GOT3 (cell line): Measurements from ENCODE around the gene IDUA.

ENCODE experiments used
- DNase-seq: peaks from one replicate; lab custom pipeline; 2025; ENCODE audit warnings: mixed read lengths; lab: John Stamatoyannopoulos, UW

Gene IDUA

DNA sequence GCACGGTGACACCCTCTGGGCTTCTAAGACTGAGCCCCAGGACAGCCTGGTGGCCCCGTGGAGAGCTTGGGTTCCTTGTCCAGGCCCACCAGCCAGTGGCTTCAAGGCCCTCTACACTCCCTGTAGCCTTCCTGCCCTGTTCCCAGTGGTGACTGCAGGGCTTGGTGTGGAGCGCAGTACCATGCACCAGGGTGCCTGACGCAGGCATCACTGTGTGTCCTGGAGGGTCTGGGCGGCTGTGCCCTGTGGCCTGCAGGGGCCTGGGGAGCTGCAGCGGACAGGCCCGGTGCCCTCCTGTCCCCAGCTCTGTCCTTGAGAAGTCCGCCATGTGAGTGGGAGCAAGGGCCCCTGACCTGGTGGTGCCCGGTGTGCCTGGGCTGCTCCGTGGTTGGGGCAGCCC, 28.9 kb downstream of the IDUA start:
- DNase-seq = no peak

DNA sequence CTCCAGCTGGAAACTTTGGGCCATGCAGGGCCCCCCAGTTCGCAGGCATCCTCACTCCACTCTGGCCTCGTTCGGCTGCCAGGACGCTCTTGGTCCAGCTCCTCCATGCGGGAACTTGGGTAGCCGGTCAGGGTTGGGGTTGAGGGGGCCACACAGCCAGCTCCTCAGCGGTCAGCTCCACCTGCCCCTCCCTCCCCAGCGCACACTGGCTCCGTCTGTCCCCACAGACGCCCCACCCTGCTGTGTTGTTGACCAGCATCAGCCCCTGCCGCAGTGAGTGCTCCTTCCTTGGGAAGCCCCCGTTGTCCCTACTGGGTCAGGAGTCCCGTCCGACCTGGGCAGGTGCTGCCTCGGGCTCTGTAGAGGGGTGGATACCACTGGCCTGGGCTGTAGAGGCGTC, 30.4 kb downstream of the IDUA start:
- no peak for DNase-seq

DNA sequence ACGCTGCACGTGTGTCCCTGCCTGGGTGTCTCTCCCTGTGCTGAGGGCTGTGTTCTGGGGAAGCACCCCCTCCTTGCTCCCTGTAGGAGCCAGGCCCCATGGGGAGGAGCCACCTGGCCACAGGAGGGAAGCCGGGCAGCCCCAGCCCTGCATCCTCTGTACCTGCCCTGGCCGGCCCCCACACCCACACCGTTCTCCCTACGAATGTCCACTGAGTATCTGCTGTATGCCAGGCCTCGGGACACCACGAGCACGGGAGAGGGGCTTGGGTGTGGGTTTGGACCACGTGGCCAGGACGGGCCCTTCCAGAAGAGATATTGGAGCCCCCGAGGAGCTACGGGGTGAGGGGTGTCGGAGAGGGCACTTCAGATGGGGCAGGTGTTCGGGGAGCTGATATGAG, 30.9 kb downstream of the IDUA start:
- no peak for DNase-seq

DNA sequence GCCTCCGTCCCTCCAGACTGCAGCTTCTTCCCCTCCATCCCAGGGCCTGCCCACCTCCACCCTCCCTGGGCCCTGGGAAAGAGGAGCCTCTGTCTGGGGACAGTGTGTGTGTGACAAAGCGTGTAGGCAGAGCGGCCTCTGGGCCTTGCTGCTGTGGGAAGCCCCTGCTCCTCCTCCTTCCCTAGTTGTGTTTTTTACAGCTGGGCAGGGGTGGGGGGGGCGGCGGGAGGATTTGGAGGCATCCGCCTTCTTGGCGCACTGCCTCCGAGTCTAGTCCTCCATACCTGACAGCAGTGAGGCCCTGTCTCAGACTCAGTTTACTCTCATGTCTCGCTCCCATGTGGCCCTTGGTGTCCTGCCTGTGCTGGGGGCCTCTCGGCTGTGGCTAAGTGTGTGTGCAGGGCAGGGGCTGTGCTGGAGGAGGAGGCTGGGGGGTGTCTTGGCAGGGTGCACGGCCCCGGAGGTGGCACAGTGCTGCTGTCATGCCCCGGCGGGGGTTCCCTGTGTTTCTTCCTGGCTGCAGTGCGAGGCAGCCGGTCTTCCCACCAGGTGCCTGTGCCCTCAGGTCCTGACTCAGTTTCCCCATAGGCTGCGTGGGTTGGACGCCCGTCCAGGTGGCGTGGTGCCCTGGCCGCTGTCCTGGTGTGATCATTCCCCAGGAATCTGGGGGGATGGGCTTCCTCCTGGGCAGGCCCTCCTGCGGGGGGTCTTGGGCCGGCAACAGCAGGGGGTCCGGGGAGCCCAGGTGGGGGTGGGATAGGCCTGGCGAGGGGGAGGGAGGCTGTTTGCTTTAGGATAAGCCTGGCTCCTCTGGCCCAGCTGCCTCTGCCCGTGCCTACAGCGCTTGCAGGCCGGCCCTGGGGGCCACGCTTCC, 31.5 kb downstream of the IDUA start:
- DNase-seq = no peak

DNA sequence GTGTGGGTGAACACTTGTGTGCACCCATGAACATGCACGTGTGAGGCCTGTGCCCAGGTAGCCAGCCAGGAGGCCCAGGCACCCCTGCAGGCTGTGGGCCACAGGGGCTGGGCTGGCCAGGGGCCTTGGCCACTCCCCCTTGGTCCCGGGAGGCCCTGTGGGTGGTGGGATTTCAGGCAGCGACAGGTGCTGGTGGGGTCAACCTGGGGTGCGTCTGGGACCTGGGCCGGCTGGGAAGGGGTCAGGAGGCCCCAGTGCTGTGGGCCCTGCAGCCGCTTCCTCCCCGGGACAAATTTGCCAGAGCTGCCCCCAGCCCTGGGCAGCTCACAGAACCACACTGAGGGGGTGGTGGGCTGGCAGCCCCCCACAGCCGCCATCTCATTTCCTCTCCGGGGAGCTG, 32.5 kb downstream of the IDUA start:
- no peak for DNase-seq

DNA sequence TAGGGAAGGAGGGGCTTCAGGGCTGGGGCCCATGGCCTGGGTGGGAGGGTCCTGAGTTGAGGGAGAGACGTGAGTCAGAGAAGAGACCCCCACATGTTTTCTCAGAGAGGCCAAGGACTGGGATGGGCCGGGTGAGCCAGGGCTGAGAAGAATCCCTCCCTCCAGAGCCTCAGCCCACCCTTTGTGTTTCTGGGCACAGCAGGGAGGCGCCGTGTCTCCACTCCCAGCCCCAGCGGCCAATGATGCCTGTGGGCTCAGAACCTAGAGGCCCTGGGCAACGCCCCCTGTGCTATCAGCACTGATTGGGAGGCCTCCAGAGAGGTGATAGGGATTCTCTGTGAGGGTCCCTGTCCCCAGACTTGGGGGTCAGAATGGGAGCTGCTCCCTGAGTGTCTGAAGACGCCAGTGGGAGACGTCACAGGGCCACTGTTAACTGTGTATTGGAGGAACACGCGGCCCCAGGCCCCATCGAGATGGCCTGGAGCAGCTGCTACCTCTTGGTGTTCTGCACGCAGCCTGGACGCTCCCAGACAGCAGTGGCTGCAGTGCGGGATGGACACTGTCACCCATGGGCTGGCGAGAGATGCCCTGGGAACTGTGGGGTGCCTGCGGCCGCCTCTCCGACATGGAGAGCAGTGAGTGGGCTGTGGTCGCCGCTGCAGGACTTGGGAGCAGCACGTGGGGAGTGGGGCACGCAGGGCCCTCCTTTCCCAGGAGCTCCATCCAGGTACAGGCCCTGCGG, 33.1 kb downstream of the IDUA start:
- DNase-seq = no peak

DNA sequence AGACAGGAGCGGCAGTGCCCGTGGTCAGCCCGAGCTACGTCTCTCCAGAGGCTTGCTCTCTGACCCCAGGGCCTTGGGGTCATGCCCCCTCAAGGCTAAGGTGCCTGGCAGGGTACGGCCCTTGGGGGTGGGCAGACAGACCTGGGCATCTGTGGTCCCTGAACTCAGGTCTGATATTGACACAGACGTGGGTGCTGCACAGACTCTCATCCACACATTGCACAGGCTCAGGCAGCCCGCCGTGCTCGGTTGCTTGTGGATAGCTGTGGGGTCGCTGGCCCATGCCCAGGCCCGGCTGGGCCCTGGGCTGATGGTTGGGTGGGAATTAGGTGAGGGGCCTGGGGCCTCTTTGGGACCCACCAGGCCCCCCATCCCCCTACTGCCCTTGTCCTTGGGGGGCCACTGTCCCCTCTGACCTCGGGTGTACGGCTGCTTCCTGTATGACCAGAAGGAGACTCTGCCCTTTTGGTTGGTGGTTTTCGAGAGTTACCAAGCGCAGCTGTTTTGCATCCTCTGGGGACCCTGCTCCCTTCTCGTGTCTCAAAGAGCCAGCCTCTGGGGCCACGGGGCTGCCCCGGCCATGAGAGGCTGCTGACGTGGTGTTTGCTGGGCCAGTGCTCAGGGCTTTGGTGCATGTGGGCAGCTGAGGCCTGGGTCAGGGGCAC, 34.7 kb downstream of the IDUA start:
- no peak for DNase-seq

DNA sequence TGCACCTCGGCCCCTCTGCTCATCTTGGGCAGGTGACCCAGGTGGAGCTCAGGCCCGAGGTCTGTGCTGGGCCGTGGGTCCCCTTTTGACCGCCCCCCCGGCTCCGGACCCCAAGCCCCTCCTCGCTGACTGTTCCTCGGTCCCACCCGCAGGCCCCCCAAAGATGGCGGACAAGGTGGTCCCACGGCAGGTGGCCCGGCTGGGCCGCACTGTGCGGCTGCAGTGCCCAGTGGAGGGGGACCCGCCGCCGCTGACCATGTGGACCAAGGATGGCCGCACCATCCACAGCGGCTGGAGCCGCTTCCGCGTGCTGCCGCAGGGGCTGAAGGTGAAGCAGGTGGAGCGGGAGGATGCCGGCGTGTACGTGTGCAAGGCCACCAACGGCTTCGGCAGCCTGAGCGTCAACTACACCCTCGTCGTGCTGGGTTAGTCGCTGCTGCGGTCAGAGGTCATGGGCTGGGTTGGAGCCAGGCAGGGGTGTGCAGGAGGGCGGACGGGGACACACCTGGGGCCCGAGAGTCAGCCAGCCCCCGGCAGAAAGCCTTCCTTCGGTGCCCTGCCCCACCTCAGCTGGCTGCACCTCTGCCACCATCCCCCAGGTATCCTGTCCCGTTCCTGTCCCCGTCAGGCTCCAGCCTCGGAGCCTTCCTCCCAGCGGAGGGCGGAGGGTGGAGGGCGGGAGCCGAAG, 35.4 kb downstream of the IDUA start:
- DNase-seq = no peak

DNA sequence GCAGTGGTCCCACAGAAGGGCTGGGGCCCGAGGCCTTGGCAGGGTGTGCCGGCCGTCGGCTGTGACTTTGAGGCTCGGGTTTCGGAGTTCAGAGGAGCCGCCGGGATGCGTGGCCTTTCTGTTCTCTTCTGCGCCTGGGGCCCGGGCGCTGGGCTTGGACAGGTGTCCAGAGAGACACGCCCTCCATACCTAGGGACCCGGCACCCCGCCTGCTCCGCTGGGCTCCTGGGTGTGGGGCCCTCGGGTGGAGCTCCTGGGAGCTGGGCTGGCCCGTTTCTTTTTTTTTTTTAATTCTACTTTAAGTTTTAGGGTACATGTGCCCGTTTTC, 35.9 kb downstream of the IDUA start:
- DNase-seq = no peak

DNA sequence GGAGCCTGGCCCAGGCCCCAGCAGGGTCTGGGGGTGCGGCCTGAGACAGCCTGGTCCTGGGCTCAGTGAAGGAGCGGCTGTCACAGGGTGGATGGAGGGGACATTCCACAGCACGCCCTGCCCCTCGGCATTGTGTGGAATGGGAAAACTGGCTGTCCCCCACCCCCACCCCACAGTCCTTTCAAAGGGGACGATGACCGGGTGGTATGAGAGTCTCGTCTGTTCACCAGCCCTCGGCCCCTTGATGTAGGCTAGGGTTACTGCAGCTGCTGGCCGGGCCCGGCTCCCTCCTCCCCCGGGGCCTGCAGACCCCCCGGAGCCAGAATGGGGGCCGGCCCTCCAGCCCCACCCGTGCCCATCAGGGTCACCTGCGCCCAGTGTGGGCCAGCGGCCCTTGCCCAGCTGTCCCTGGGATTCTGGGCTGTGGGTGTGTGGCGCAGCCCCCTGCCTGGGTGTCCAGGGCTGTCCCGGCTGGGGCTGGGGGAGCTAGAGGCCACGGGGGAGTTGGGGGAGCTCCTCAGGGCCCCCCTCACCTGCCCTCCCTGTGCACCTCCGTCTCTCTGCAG, 36.3 kb downstream of the IDUA start:
- no peak for DNase-seq

DNA sequence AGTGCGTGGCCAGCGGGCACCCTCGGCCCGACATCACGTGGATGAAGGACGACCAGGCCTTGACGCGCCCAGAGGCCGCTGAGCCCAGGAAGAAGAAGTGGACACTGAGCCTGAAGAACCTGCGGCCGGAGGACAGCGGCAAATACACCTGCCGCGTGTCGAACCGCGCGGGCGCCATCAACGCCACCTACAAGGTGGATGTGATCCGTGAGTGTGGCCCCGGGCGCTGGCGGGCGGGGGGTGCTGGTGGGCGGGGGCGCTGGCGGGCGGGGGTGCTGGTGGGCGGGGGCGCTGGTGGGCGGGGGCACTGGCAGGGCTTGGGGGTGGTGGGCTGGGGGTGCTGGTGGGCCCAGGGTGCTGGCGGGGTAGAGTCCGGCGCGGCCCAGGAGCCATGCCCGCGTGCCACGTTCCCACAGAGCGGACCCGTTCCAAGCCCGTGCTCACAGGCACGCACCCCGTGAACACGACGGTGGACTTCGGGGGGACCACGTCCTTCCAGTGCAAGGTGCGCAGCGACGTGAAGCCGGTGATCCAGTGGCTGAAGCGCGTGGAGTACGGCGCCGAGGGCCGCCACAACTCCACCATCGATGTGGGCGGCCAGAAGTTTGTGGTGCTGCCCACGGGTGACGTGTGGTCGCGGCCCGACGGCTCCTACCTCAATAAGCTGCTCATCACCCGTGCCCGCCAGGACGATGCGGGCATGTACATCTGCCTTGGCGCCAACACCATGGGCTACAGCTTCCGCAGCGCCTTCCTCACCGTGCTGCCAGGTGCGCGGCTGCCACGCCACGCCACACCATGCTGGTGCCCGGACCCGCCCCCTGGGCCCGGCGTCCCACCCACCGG, 37.3 kb downstream of the IDUA start:
- no peak for DNase-seq

DNA sequence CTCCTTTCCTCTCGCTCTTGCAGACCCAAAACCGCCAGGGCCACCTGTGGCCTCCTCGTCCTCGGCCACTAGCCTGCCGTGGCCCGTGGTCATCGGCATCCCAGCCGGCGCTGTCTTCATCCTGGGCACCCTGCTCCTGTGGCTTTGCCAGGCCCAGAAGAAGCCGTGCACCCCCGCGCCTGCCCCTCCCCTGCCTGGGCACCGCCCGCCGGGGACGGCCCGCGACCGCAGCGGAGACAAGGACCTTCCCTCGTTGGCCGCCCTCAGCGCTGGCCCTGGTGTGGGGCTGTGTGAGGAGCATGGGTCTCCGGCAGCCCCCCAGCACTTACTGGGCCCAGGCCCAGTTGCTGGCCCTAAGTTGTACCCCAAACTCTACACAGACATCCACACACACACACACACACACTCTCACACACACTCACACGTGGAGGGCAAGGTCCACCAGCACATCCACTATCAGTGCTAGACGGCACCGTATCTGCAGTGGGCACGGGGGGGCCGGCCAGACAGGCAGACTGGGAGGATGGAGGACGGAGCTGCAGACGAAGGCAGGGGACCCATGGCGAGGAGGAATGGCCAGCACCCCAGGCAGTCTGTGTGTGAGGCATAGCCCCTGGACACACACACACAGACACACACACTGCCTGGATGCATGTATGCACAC, 38.2 kb downstream of the IDUA start:
- DNase-seq = no peak

DNA sequence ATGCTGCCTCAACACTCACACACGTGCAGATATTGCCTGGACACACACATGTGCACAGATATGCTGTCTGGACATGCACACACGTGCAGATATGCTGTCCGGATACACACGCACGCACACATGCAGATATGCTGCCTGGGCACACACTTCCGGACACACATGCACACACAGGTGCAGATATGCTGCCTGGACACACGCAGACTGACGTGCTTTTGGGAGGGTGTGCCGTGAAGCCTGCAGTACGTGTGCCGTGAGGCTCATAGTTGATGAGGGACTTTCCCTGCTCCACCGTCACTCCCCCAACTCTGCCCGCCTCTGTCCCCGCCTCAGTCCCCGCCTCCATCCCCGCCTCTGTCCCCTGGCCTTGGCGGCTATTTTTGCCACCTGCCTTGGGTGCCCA, 39.3 kb downstream of the IDUA start:
- DNase-seq = no peak

DNA sequence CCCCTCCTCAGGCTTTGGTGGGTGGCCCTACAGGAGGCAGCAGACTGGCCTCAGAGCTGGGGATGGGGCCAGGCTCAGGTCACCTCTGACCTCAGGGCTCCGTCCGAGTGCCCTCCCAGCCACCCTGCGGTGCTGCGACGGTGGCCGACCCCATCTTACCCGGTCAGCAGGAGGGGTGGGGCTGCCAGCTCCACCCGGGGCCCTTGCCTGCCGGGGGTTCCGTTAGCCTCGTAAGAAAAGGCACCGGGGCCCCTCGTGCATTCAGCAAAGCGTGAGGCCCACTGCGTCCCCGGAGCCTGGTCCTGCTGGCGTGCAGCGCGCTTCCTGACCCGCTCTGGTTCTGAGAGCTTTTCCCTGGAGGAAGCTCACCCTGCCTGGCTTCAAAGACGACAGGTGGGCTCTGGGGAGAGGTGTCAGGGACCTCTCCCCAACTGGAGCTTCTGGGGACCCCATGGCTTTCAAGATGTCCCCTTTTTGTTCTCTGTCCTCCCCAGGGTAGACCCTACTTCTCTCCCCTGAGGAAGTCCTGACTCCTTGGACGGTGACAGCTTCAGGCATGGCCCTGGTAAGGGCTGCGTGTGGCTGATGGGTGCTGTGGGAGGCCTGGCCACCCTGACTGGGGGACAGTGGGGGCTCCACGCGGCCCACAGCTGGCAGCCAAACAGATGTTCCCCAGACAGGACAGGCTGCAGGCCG, 40.5 kb downstream of the IDUA start:
- no peak for DNase-seq

DNA sequence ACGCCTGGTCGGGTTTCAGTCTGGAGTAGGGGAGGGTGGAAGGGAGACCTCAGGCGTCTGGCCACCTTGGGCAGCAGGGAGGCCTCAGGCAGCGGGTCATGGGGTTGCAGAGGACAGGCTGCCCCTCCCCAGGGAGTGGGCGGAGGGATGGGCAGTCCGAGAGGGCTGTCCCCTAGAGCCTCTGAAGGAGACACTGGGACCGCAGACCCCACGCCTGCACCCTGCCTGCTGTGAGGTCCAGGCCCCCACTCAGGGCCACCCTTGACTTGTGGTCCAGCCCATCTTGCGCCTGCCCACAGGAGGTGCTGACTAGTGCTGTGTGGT, 41.0 kb downstream of the IDUA start:
- DNase-seq = no peak

DNA sequence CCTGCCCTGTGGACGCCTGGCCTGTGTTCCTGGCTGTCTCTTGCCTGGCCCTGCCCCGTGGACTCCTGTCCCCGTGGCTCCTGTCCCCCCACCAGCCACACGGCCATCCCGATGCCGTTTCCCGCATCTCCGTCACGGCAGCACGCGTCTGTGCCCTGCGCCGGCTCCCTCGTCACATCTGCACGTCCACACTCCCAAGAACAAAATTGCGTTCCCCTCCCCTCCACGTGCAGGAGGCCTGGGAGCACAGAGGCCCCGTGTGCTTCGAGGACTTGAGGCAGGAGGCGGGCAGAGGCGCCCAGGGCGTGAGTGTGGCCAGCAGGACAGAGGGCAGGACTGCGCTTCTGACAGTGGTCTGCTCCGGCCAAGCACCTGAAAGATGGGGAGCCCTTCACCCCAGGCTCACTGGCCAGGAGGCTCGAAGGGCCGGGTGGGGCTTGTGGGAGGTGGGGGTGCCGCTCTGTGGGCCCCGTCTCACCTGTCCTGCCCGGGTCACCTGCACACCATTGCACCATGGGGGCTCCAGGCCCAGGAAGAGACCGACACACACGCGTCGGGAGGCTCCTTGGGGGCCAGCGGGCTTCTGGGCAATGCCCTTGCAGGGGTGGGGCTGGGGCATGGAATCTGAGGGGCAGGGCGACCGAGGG, 41.9 kb downstream of the IDUA start:
- DNase-seq = no peak

DNA sequence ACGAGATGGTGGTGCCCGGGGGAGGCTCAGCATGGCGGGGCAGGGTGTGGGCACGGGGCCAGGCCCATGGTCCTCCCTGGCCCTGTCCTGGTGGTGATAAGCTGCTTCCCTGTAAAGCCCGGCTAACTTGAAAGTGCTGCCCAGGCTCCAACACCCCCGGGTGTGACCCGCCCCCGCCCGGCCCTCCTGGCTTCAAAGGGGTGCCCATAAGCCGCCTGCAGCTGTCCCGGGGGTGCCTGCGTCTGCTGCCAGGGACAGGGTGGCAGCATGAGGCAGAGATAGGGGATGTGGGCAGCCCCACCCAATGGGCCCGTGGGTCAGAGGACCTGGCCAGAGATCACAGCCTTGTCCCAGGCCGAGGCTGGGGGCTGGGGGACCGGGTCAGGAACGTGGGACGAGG, 42.7 kb downstream of the IDUA start:
- no peak for DNase-seq

DNA sequence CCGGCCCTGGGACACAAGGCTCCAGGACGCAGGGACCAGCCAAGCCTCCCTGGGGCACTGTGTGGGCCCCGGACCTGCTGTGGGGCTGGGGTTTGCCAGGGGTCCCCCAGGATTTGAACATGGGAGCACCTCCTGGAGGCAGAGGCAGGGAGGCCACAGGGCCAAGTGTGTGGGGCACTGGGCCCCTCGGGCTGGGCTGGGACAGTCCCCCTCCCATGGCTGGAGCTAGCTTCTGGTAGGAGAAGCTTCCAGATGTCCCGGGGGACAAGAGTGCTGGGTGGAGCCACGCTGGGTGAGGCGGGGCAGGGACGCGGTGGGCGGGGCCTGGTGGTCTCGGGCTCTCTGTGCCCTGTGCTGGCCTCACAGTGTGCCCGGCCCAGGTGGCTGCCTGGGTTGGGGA, 43.2 kb downstream of the IDUA start:
- DNase-seq = no peak

DNA sequence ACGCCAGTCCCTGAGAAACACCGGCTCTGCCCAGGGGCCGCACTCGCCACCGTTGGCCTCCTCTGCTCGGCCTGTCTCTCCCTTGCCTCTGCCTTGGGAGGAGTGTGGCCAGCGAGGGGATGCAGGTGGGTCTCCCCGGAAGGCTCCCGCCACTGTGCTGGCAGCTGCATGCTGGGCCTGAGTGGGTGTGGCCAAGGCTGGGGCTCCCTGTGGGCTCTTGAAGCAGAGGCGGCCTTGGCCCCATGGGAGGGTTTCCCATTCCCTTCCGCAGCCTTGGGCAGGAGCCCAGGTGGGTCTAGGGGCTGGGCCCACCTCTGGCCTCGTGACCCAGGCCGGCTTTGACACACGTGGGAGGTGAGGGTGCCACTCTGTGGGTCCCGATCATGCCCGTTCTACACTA, 43.7 kb downstream of the IDUA start:
- DNase-seq = no peak

DNA sequence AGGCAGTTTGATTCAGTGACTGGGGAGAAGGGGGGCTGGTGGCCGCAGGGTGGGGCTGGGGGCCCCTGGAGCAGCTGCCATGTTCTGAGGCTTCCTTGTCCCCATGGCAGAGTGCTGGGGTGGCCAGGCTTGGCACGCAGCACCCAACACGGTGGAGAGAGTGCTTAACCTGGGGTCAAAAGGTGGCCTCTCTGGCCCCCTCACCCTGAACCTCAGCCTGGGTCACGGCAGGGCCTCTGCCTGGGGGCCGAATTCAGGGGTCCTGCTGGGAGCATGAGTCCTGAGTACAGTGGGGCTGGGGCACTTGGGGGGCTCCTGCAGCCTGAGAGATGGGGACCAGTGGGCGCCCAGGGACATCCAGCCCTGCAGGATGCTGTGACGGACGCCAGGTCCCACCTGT, 44.5 kb downstream of the IDUA start:
- no peak for DNase-seq
